ENCODE results near the gene NT5DC3. TPM values are rescaled to one million over a fixed set of nuclear protein-coding genes. Genes with fewer than 3 reads are reported as not detected.

NT5DC3 gene
- total and polyA plus RNA-seq, 2 of the 13 experiments (the other 11 are each of a cell fraction or from before 2014, with no cell fraction given) = 3.2 to 6.6 TPM

DNA sequence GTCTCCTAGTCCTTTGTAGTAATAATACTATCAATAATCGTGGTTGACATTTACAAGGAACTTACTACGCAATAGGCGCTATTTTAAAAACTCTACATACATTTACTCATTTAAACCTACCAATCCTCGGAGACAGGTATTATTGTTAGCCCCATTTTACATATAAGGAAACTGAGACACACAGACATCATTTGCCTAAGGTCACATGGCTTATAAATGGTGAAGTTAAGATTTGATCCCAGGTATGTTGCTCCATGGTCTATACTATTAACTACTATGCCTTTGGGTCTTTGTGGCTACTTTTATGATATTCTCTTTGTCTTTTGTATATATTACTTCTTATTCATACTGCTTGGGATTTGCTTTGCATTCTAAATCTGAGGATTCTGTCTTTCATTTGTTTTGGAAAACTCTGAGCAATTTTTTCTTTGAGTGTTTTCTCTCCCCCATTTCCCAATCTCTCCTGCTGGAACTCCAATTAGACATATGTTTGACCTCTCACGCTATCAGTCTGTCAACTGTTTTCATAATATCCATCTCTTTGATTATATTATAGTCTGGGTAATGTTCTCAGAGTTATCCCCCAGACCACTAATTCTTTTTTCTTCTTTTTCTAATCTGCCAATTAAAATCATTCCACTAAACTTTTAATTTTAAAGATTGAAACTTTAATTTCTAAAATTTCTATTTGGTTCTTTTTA, 10.9 kb downstream of the NT5DC3 start:
- in situ Hi-C loops (cut with HindIII; ENCODE audit: extremely low pct_ligation_motif_present, low pct_unique_long_range_greater_than_20kb) (no loop called here), intact Hi-C loops (cut with micrococcal nuclease; ENCODE audit: unreplicated experiment) (no loop called here)
- Histone ChIP-seq H3K9me3 (ENCODE audit: low read length) (peaks cover 15% of the 10 kb centered on the region), H3K36me3 (replicated peaks in 1 of 2; ENCODE audit: control insufficient read depth in 1 of 2, insufficient read depth in 2 of 2, low read length in 2 of 2) (no peaks in the 10 kb centered on the region), H3K4me3 (replicated peaks in 1 of 3; ENCODE audit: insufficient read depth in 1 of 3, low read depth in 2 of 3, low read length in 3 of 3) (no peak overlapping the region), H4K20me1 (ENCODE audit: insufficient read depth, low read length) (no peaks in the 10 kb centered on the region), H3K4me2 (ENCODE audit: low read depth, low read length) (no peak overlapping the region), H3K27ac (ENCODE audit: extremely low read length, insufficient read depth, low read length) (no peak overlapping the region), H3K79me2 (ENCODE audit: insufficient read depth, low read length) (peaks cover 76% of the 10 kb centered on the region), H3K27me3 (ENCODE audit: control insufficient read depth in 1 of 2, insufficient read depth in 2 of 2, low read length in 2 of 2) (no peaks in the 10 kb centered on the region), H3K4me1 (ENCODE audit: insufficient read depth, low read length) (peaks cover 60% of the 10 kb centered on the region), H2AFZ (ENCODE audit: low read length) (no peak overlapping the region), H3K9ac (ENCODE audit: insufficient read depth, low read depth, low read length) (no peak overlapping the region)
- FAIRE-seq (no peak), ATAC-seq (no peak), DNase-seq (ENCODE audit: low spot score) (no peak)
- ChIA-PET CTCF (ENCODE audit: low intra/inter-chr PET ratio, low total read pairs) (no interaction called here), POLR2A (no interaction called here)
- 95% methylated on average over 5 of the region's 5 CpGs for WGBS (ENCODE audit: low lambda C conversion rate)
- TF ChIP-seq CBFB (CRISPR knock-in tag; IDR thresholded peaks at IDR 0.05) = no peak
- no peak for TF ChIP-seq MYNN (CRISPR knock-in tag; IDR thresholded peaks at IDR 0.05; ENCODE audit: low read depth)
- TF ChIP-seq, protein P1, sequence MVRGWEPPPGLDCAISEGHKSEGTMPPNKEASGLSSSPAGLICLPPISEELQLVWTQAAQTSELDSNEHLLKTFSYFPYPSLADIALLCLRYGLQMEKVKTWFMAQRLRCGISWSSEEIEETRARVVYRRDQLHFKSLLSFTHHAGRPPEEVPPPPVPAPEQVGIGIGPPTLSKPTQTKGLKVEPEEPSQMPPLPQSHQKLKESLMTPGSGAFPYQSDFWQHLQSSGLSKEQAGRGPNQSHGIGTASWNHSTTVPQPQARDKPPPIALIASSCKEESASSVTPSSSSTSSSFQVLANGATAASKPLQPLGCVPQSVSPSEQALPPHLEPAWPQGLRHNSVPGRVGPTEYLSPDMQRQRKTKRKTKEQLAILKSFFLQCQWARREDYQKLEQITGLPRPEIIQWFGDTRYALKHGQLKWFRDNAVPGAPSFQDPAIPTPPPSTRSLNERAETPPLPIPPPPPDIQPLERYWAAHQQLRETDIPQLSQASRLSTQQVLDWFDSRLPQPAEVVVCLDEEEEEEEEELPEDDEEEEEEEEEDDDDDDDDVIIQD (CRISPR knock-in tag; IDR thresholded peaks at IDR 0.05; ENCODE audit: low read depth) = no peak
- no peak for TF ChIP-seq ZFYVE20 (CRISPR knock-in tag; IDR thresholded peaks at IDR 0.05; ENCODE audit: borderline replicate concordance, low read depth)
- TF ChIP-seq, protein P2, sequence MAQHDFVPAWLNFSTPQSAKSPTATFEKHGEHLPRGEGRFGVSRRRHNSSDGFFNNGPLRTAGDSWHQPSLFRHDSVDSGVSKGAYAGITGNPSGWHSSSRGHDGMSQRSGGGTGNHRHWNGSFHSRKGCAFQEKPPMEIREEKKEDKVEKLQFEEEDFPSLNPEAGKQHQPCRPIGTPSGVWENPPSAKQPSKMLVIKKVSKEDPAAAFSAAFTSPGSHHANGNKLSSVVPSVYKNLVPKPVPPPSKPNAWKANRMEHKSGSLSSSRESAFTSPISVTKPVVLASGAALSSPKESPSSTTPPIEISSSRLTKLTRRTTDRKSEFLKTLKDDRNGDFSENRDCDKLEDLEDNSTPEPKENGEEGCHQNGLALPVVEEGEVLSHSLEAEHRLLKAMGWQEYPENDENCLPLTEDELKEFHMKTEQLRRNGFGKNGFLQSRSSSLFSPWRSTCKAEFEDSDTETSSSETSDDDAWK (CRISPR knock-in tag; IDR thresholded peaks at IDR 0.05) = no peak
- TF ChIP-seq, protein P3, sequence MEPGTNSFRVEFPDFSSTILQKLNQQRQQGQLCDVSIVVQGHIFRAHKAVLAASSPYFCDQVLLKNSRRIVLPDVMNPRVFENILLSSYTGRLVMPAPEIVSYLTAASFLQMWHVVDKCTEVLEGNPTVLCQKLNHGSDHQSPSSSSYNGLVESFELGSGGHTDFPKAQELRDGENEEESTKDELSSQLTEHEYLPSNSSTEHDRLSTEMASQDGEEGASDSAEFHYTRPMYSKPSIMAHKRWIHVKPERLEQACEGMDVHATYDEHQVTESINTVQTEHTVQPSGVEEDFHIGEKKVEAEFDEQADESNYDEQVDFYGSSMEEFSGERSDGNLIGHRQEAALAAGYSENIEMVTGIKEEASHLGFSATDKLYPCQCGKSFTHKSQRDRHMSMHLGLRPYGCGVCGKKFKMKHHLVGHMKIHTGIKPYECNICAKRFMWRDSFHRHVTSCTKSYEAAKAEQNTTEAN (CRISPR knock-in tag; conservative IDR thresholded peaks at IDR 0.05) = no peak
- no peak for TF ChIP-seq IKZF1 (IDR thresholded peaks at IDR 0.05)
- TF ChIP-seq TRIM24 (CRISPR knock-in tag; IDR thresholded peaks at IDR 0.05) = no peak
- TF ChIP-seq HMGA1 (CRISPR knock-in tag; conservative IDR thresholded peaks at IDR 0.05) = no peak
- no peak for TF ChIP-seq SMAD9 (CRISPR knock-in tag; IDR thresholded peaks at IDR 0.05)
- no peak for TF ChIP-seq PHF5A (CRISPR knock-in tag; IDR thresholded peaks at IDR 0.05; ENCODE audit: low read depth, unreplicated experiment)
- TF ChIP-seq ZNF329 (CRISPR knock-in tag; IDR thresholded peaks at IDR 0.05; ENCODE audit: low read depth) = no peak
- TF ChIP-seq SNAI1 (CRISPR knock-in tag; IDR thresholded peaks at IDR 0.05; ENCODE audit: borderline replicate concordance) = no peak
- BruUV-seq (replicated peaks) = TSS peak; percentile 13

Measured in HepG2 (cell line).